HG02852 (cell line): ENCODE measurements around the gene GALNT16.
A peak's percentile ranks its signal among the peaks of the same experiment; 100 is the strongest.

Experiments used
- ATAC-seq: cut with Tn5 transposase; IDR thresholded peaks from one replicate; pipeline ENCODE4 v1.9.1; 2021; ENCODE audit warnings: mild to moderate bottlenecking, moderate library complexity; ENCODE audit not compliant: unreplicated experiment

GALNT16 gene

GRCh38 chr14:69333791-69334337 lies 73.9 kb downstream of the GALNT16 start:
- ATAC-seq = no peak

- ATAC-seq = no peak
These were observed 74.6 kb downstream of the GALNT16 start for GRCh38 chr14:69334576-69334975.

DNA sequence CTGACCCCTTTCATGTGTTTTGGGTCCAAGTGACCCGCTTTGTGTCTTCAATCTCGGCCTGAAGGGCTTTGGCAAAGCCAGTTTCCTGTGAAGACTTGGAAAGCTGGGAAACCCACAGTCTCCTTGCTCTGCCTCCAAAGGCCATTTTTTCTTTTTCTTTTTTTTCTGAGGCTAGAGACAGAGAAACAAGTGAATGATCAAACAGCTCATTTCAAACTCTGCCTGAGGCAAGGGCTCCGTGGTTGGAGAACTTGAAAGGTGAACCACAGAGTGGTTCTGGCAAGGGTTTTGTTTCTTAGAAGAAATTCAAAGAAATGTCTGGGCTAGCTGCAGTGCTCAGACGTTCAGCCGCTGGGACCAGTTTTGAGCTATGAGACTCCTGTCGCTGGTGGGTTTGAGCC lies 75.4 kb downstream of the GALNT16 start:
- ATAC-seq = no peak

DNA sequence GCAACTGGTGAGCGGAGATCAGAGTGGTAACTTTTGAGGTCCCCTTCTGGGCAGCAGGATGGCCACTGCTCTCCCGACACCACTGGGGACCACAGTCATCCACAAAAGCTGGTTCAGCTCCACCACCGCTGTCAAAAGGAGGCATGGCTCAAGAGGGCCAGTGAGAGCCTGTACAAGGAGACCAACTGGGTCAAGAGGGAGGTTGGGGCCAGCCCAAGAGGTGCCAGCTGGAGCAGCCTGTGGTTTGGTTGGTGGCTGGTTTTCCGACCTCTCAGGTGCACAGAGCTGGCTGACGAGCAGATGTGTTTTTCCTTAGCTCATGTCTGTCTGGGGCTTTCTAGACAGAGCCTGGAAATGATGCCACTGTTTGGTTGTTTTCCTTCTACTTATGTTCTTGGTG lies 78.0 kb downstream of the GALNT16 start:
- ATAC-seq = no peak

- ATAC-seq = no peak
These were observed 79.5 kb downstream of the GALNT16 start for GRCh38 chr14:69339426-69339825.

GRCh38 chr14:69342928-69343525 lies 83.1 kb downstream of the GALNT16 start:
- ATAC-seq = no peak

DNA sequence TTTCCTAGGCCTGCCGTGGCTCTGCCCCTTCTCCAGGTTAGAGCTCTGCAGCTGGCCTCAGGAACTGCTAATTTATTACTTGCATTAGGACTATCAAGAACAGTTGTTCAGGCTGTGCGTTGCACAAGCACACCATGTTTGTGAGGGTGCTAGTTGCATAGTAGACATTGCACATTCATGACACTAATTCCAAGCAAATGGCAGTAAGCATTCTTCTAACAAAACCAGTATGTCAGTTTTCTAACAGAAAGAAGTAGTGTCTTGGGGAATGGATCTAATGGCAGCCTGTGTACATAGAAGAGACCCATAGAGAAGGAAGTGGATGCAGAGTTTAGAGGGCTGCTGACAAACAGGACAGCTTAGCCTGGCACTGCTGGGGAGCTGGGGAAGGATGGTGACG lies 84.2 kb downstream of the GALNT16 start:
- ATAC-seq = no peak

- ATAC-seq = no peak
These were observed 85.4 kb downstream of the GALNT16 start for GRCh38 chr14:69345402-69345801.

DNA sequence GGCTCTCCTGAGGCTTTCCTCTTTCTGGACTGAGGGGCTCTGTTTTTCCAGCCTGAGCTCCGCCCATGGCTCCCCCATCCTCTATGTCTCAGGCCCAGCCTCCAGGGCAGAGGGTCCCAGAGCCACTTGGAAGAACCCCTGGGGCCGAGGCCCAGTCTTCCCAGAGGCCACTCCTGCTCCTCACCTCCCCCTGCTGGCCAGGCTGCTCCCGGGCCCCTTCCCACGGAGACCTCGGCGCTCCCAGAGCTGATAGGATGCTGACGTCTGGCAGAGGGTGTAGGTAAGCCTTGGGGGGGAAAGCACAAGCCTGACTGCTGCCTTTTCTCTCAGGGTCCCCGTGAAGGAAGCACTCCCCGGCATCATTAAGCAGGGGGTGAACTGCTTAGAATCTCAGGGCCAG lies 86.8 kb downstream of the GALNT16 start:
- ATAC-seq = no peak

DNA sequence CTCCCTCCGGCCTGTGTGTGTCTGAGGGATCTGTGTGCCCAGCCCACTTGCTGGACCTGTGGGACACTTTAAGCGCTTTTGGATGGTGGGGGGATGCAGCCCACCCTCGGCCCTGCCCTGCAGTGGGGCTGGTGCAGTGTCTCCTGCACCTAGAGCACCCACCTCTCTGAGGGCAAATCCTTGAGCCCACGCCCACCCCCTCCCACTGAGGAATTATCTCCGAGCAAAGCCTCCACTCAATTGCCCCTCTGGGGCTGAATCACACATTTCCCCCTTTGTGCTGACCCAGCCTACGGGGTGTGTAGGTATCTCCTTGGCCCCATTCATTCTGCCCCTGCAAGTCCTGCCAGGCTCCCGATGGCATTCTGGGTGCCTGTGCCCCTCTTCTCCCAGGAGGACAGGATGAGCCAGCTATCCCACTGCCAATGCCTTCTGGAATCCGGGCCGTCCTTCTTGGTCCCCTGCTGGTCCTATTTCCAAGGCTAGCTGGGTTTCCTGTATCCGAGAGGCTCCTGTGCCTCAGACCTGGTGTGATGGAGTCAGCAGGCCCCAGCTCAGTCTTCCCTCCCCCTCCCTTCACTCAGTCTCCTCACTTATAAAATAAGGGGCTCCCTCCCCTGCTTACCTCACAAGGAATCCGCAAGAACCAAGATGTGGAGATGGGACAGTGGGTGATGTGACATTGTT lies 89.3 kb downstream of the GALNT16 start:
- no peak for ATAC-seq

GRCh38 chr14:69350892-69351291 lies 90.9 kb downstream of the GALNT16 start:
- ATAC-seq = no peak

DNA sequence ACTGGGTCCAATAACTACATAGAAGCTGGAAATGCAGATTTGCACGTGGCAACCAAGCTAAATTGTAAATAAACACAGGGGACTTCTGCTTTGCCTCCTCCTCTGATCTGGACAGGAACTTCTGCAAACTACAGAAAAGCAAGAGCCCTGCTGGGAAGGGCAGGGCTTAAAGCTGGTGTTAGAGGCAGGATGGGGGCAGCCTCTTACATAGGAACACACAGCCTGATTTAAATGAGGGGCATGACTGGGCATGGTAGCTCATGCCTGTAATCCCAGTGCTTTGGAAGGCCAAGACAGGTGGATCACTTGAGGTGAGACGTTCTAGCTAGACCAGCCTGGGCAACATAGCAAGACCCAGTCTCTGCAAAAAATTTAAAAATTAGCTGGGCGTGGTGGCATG lies 91.4 kb downstream of the GALNT16 start:
- no peak for ATAC-seq

- ATAC-seq = no peak
These were observed 92.0 kb downstream of the GALNT16 start for GRCh38 chr14:69351911-69352310.

GRCh38 chr14:69353168-69353567 lies 93.2 kb downstream of the GALNT16 start:
- ATAC-seq = no peak

DNA sequence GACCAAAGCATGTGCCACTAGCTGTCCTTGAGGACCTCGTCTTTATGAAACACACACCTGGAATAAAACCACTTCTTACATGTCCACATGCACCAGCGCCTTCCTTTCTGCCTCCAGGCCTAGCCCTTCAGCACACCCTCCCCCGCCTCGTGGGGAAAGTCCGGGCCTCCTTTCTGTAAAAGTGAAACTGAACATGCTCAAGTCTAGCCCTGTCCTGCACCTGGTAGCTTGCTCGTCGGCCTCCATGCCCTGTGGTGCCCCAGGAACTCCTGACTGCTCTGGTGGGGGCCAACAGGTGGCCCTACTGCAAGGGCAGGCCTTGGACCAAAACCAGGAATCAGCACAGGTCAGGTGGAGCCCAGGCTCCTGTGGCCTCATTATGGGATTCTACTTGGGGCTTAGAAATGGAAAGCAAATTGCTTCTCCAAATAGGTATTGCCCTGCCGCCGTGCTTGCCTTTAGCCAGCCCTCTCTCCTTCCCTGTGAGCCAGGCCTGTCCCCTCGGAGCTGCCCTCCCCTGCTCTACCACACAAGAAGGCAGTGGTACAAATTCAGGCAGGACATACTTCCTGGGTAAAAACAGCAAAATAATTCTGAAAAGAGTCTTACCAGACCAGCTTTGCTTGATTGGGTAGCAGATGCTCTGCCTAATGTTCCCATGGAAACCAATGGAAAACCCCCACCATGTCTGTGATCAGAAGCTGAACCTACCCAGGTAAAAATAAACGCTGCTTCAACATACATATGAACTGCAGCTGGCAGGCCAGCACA lies 94.6 kb downstream of the GALNT16 start:
- peak; percentile 92 for ATAC-seq

- no peak for ATAC-seq
These were observed 95.2 kb downstream of the GALNT16 start for GRCh38 chr14:69355154-69355597.

GRCh38 chr14:69355607-69356281 lies 95.8 kb downstream of the GALNT16 start:
- ATAC-seq = no peak

GRCh38 chr14:69356903-69357543 lies 97.1 kb downstream of the GALNT16 start:
- ATAC-seq = no peak

DNA sequence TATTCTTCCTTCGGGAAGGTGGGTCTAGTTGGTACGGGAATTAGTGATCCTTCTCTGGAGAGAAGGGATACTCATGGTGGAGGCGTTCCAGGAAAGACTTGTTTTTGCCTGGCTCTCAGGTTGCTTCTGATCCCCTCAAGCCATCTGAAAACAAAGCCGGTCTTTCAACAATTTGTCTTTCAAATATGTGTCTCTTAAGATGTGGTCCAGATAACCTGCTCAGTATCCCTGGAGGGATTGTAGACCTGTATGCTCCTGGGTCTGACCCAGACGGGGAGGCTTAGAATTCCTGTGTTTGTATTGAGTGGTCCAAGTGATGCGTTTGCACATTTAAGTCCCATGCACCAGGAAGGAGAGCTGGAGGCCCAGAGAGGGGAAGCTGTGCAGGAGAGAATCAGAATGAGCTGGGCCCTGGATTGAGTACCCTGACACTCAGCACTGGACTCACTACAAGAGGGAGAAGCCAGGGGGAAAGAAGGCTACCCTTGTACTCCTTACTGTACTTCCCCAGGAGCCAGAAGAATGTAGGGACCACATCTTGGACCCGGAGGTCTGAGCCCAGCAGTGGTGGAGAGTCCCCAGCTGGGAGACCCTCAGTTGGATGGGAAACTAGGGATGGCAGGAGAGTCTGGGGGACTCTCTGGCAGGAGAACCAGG lies 97.7 kb downstream of the GALNT16 start:
- ATAC-seq = no peak
